ENCODE data around the gene LAMA5. TPM values are rescaled to one million over a fixed set of nuclear protein-coding genes. Genes with fewer than 3 reads are reported as not detected.

LAMA5 gene
- polyA plus RNA-seq, 10 donors, result 38.4 to 86.0 (median 57.8) TPM

DNA sequence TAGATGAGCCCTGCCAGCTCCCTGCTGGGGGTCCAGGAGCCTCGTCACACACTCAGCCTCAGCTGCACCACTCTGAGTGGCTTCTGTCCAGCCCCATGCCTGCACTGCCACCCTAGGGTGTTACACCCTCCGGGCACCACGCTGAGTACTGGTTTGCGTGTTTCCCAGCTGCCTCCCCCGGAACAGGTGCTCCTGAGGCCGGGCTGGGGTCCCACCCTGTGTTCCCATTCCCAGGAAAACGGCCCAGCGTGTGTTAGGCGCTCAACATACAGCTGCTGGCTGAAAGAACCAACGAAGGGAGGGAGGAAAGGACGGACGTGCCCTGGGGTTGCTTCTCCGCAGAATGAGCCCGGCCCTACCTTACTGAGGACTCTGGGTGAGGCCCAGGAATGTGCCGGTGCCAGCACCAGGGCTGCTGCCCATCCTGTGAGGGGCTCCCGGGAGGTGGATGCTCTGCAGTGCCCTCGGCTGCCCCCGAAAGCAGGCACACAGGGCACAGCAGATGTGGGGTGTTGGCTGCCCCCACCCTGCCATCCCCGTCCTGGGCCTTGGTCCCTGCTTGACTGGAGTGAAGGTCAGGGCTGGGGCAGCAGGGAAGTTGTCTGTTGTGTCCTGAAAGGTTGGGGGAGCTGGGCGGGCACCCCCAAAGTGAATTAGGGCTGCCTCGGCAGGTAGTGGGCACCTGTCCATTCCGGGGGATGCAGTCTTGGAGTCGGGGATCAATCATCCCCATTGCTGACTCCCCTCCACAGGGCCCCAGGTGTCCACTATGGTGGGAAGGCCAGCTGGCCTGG, 16.3 kb downstream of the LAMA5 start:
- DNase-seq, result no peak

DNA sequence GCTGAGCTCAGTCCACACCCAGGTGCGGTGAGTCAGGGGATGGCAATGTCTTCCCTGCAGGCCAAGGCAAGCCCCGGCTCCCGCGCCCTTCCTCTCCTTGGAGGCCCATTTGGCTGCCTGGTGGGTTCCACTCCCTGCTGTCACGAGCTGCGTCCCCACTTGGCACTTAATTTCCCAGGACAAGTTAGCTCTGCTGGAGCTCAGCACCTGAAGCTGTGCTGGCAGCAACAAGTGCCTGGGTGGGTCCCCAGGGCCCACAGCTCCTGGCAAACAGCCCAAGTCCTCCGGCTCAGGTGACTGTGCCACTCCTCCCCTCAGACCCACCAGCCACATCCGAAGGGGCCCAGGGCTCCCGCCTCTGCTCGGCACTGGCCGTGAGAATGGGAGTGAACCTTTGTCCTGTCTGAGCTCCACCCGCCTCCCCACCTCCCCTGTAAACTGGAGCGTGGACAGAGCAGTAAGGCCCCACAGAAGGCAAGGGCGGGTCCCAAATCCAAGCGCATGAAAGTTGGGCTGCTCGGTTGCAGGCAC, 16.9 kb downstream of the LAMA5 start:
- no peak for DNase-seq

DNA sequence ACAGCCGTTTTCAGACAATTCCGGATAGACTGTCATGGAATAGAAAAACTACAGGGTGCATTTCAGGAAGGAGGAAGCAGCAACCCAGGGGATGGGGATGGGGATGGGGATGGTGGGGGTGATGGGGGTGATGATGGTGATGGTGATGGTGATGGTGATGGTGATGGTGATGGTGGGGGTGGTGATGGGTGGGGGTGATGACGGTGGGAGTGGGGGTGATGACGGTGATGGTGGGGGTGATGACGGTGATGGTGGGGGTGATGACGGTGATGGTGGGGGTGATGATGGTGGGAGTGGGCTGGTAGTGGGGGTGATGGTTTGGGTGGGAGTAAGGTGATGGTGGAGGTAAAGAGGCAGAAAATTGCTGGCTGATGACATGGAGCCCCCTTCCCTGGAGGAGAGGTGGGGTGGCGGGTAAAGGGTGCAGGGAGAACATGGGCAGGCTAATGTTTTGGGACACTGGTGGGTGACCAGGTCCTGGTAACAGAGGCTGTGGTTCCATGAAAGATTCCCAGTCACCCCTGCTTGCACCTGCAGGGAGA, 17.5 kb downstream of the LAMA5 start:
- DNase-seq, result no peak

DNA sequence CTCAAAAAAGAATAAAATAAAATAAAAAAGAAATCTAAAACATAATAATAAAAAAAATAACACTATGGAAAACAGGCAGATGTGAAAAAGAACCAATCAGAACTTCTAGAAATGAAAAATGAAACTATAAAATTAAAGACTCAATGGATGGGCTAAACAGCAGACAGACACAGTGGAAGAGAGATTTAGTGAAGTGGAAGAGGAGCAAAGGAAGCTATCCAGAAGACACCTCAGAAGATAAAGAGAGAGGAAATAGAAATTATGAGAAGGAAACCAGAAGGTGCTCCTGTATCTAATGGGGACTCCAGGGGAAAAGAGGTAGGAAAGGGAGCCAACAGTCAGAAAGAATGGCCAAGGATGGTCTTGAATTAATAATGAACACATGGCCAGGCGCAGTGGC, 18.5 kb downstream of the LAMA5 start:
- no peak for DNase-seq

DNA sequence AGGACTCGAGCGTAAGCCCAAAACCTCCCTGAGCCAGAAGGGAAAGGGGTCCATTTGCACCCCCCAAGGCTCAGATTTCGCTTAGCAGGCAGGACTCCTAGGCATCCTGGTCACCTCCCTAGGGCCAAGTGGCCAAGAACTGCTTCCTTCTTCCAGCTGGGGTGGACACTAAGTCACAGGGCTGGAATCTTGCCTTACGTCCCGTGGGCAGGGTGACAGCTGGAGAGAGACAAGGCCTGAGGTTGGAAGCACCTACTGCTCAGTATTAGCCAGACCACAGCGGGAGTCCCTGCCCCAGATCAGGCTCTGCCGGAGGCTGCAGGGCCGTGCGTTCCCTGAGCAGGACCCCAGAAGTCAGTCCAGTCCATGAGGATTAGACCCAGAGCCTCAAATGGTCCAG, 19.7 kb downstream of the LAMA5 start:
- no peak for DNase-seq

DNA sequence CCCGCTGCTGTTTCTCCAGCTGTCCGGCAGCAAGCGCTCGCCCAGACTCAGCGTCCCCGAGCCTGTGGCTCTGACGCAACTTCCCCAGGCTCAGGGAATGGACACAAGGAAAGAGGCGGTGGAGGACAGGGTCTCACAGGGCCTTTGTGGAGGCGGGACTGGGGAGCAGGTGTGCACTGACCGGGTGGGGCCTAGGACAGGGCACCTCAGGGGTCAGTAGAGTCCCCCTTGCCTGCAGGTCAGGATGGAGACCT, 20.0 kb downstream of the LAMA5 start:
- DNase-seq, result no peak

DNA sequence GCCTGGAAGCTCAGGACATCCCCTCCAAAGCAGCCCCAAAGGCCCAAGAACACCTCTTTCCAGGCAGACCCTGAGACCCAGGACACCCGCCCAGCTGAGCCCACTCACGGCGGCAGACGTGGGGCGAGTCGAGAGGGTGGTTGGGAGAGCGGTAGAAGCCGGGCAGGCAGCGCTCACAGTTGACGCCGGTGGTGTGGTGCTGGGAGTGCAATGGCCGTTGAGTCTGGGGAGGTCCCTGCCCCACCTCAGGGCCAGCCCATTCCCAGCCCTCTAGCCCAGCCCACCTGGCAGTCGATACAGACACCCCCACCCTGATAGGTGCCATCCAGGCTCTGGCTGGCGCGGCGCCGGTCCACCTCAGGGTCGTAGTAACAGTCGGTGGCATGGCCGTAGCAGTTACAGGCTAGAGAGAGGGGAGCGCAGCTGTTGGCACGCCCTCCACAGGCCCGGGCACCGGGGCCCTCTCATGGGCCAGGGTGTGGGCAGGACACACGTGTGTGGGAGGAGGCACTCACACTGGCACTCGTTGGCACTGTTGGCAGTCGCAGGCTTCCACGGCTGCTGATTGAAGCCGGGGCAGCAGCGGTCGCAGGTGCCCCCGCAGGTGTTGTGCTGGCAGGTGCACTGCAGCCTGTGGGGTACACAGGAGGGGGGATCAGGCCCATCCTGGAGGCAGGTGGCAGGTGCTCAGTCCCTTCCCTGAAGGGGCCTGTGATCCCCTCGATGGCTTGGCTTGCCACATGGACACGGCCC, 20.5 kb downstream of the LAMA5 start:
- DNase-seq, result no peak

DNA sequence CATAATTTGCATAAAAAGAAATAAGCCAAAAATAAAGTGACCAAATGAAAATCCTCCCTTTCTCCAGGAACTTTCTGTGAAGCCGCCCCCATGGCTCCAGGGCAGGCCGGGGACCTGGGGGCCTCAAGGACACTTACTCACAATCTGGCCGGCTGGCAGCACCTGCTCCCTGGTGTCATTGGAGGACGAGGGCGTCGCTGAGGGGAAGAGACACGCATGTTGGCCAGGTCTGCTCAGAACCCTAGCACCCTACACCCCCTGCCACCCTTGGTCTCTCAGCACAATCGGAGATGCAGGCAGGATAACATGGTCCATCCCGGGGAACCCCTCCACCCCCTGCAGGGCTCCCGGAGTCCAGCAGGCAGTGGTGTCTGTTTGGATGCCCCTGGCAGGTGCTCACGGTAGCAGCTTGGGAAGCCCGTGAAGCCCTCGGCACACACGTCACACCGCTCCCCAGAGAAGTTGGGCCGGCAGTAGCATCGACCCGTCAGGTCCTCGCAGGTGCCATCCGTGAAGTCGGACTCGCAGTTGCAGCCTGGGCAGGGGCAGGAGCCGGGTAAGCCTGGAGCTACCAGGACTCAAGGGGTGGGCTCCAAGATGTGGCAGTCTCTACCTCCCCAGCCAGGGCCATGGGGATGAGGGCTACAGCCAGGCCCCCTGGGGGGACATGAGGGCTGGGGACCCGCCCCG, 21.3 kb downstream of the LAMA5 start:
- DNase-seq, result no peak

DNA sequence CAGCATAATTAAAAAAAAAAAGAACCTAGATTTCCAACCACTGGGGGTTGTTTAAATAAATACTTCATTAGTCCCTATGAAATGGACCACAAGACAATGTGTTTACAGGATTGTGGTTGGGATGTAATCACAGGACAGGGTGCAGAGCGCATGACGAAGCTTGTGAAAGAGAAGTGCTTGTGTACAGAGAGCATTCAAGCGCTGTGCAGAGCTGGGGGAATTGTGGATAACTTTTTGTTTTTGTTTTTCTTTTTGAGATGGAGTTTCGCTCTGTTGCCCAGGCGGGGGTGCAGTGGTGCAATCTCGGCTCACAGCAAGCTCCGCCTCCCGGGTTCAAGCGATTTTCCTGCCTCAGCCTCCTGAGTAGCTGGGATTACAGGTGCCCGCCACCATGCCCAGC, 22.3 kb downstream of the LAMA5 start:
- no peak for DNase-seq

DNA sequence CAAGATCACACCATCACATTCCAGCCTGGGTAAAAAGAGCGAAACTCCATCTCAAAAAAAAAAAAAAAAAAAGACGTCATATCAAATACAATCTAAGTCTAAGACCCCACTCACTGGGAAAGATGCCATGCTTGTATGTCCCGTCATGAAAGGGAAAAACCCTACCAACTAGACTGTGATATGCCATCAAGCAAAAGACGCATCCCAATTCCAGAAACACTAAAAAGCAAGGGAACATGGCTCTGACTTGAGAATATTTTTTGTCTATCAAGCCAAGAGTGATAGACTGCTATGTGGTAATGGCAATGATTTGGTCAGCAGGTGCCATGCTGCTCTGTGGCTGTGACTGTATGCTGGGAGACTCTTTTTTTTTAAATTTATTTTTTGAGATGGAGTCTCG, 23.0 kb downstream of the LAMA5 start:
- DNase-seq, result no peak

DNA sequence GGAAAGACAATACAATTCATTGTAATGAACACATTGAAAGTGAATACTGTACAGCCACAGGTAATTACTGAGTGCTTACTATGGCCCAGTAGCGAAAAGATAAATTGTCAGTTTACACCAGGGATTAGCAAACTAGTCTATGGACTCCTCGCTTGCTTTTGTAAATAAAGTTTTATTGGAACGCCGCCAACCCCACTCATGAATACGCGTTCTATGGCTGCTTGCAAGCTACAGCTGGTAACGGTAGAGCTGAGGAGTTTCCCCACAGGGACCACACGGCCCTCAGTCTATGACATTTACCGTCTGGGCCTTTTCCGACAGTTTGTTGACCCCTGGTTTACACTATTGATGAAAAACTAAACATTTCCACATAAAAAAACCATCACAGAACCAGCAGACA, 24.2 kb downstream of the LAMA5 start:
- DNase-seq, result no peak

DNA sequence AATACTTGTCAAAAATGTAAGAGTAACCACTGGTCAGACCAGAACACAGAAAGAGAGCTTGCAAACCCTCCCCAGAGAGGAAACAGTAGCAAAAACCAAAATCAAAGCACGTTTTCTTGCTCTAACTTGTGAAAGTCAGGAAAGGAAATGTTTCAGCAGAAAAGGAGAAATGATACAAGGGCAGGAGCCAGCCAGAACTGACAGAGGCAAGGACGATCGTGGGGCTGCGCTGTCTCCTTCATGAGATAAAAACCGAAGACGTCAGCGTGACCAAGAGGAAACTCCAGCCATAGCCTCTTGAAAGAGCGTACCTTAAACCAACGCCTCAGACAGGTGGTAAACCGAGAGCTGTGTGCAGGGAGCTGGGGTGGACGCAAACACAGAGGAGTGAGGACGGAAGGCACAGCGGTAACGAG, 27.5 kb downstream of the LAMA5 start:
- DNase-seq, result no peak

DNA sequence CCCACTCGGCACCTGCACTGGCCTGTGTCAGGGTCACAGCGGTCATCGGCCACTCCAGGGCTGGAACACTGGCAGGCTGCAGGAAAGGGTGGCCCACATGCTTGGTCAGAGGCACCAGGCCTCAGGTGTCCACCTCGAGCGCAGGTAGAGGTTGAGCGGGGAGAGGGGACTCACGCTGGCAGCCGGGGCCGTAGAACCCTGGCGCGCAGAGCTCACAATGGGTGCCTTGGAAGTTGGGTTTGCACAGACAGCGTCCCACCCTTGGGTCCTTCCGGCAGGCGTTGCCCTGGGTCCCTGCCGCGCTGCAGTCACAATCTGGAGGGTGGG, 28.9 kb downstream of the LAMA5 start:
- no peak for DNase-seq

DNA sequence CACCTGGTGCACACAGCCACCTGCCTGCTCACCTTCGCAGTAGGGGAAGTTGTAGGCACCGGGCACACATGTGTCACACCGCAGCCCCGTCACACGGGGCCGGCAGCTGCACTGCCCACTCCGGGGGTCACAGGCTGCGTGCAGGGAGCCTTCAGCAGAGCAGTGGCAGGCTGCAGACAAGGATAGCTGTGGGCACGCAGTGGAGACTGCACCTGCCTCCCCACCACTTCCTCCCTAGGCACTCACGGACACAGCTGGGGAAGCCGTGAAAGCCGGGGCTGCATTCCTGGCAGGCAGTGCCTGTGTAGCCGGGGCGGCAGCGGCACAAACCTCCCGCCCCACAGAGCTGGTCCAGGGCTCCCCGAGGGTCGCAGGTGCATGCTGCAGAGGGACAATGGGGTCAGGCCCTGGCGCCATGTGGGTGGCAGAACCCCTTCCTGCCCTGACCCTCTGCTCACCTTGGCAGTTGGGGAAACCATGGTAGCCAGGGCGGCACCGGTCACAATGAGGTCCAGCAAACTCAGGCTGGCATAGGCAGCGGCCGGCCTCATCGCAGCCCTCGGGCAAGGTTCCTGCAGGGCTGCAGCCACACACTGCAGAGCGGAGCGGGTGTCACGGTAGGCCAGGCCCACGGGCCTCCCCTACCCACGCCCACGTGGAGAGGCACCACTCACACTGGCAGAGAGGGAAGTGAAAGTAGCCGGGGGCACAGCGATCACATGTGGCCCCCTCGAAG, 29.4 kb downstream of the LAMA5 start:
- DNase-seq, result no peak

DNA sequence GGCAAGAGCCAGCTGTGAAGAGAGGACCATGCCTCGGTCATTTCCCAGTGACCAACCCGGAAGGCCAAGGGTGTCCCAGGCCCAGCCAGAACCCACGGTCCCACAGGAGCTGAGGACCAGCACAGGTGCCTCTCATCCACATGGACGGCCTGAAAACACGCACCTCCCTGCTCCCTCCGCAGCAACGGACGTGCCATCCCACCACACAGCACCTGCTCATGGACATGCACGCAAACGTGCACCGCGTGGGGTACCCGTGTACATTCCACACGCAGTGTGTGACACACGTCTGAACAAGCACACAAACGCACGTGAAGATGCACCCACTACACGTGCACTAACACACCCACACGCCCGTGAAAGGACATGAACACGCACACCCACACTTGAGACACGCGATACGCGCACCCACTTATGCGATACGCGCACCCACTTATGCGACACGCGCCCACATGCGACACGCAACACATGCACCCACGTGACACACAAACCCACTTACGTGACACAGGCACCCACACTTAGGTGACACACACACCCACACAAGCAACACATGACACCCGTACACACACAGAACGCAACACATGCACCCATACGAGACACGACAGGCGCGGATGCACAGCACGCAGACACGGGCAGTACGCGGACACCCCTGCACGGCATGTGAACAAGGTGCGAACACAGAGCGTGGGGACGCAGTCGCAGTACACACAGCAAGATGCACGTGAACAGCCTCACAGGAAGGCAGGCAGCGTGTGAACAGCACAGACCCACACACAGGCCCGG, 30.1 kb downstream of the LAMA5 start:
- no peak for DNase-seq

DNA sequence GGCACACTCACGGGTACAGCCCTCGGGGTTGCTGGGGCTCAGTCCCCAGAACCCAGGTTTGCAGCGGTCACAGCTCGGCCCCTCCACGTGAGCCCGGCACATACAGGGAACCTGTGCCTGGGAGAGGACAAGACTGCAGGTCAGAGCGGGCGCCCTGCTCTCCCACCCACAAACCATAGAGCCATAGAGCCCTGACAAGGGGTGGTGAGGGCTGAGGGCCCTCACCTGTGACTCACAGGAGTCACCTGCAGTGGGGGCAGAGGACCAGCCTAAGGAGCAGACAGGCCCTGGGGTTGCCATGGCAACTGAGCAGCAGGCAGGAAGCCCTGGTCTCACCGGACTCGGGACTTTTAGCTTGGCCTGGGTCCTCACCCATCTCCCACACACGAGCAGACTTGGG, 30.8 kb downstream of the LAMA5 start:
- DNase-seq, result no peak

DNA sequence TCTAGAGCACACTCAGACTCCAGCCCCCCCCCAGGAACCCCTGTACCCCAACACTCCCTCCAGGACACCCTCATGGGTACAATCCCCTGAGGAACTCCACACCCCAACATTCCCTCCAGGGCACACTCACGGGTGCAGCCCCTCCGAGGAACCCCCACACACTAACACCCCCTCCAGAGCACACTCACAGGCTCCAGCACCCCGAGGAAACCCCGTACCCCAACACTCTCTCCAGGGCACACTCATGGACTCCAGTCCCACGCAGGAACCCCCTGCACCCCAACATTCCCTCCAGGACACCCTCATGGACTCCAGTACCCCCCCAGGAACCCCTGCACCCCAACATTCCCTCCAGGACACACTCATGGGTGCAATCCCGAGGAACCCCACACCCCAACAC, 31.6 kb downstream of the LAMA5 start:
- DNase-seq, result no peak

DNA sequence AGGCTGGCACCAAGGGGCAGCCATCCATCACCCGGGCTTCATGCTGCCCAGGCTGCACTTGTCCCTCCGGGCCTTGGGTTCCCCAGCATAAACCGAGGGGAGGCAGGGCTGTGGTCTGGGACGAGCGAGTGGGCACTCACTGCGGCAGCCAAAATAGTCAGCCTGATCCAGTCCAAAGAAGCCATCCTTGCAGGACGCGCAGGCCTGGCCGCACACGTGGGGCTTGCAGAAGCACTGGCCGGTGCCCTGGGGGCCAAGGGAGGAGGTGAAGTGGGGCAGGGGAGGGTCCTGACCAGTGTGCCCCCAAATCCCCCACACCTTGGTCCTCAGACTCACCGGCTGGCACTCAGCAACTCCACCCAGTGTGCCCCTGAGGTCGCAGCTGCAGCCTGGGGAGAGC, 32.2 kb downstream of the LAMA5 start:
- DNase-seq, result no peak

DNA sequence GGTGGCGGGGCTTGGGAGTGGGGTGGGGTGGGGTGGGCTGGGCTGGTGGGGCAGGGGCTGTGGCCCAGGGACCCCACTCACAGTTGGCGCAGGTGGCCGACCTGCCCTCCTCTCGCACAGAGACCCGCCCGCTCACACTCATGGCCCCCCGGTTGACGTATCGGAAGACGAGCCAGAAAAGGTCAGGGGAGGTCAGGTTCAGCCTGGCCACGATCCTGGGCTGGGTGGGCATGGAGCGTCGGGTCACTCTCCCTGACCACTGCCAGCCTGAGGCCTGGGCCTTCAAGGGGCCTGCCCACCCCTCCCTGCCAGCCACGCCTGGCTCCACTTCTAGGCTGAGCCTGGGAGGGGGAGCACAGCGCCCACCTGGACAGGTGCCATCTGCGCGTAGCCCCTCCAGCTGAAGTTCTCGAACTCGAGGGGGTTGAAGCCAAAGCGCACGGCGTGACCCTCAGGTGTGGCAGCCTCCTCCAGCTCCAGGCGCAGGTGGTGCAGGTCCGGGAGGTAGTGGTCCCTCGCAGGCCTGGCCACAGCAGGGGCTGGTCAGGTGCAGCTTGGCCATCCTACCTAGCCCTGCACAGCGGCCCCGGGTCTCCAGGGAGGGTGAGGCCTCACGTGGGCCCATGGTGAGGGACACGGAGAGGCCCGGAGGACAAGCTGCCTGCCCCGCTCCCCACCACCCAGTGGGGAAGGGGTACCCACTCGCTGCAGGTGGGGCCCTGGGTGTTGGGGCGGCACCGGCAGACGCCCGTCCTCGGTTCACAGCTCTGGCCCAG, 33.1 kb downstream of the LAMA5 start:
- DNase-seq, result no peak
